ENCODE measurements around the gene DCXR.

- TF ChIP-seq CTCF (IDR thresholded peaks at IDR 0.05) (no peak), EP300 (IDR thresholded peaks at IDR 0.05) (no peak)
Observed at GRCh38 chr17:82058855-82059249, 21.4 kb upstream of the DCXR start.
